Lower lobe of right lung (tissue), 2 donors: Measurements from ENCODE around the gene GIPC3. TPM values are rescaled to one million over a fixed set of nuclear protein-coding genes. Genes with fewer than 3 reads are reported as not detected.

Experiments
- ATAC-seq, 2 donors: fragments of 200-7000 bp; cut with Tn5 transposase; one replicate each; pipeline ENCODE4 v1.9.1; 2020 to 2022; ENCODE audit warnings: mild to moderate bottlenecking in 2 of 2, moderate library complexity in 2 of 2
- DNase-seq: peaks from one replicate; pipeline ENCODE4 v3.0.0-alpha.2; 2020
- H3K27ac ChIP-seq: fragments of 200-600 bp; one replicate; pipeline ENCODE4 v1.8.0; 2022
- H3K27me3 ChIP-seq: fragments of 200-600 bp; one replicate; pipeline ENCODE4 v1.8.0; 2022; ENCODE audit warnings: low read depth
- H3K36me3 ChIP-seq: fragments of 200-600 bp; one replicate; pipeline ENCODE4 v1.8.0; 2022; ENCODE audit warnings: mild to moderate bottlenecking
- H3K4me1 ChIP-seq: fragments of 200-600 bp; one replicate; pipeline ENCODE4 v1.8.0; 2022
- H3K4me3 ChIP-seq: fragments of 200-600 bp; one replicate; pipeline ENCODE4 v1.8.0; 2022; ENCODE audit warnings: mild to moderate bottlenecking
- H3K9me3 ChIP-seq: fragments of 200-600 bp; one replicate; pipeline ENCODE4 v1.8.0; 2022
- CTCF ChIP-seq: fragments of 200-600 bp; IDR thresholded peaks from one replicate; pipeline ENCODE4 v1.8.0; 2022; ENCODE audit warnings: antibody characterized with exemption, mild to moderate bottlenecking
- intact Hi-C: fragments of 100-400 bp; cut with DNase I; formaldehyde crosslinking; loops from one replicate; pipeline ENCODE4 v1.11.0; 2022
- total RNA-seq: library from RNA; stranded (reverse); fragmentation: NEBNext Ultra II Directional; extraction: Animal tissue kit (Norgen Biotek cat#: 25700); gene quantifications from one replicate; pipeline ENCODE4 v1.2.1, GENCODE V29; 2021
- donor health status: DM: no; HTN: yes; CAD: no; lungs with severe emphysema.

Gene GIPC3
- total RNA-seq, 1 donor from 2014 or later, result 4.2 TPM

- peaks cover 8% of the 10 kb centered on the region for H3K36me3 ChIP-seq
- peak overlapping the region; percentile 99 for H3K4me3 ChIP-seq
Measured at GRCh38 chr19:3572132-3572854, 13.0 kb upstream of the GIPC3 start.

GRCh38 chr19:3572855-3573161 is 12.5 kb upstream of the GIPC3 start, which contains the start of gene HMG20B:
TSS of gene HMG20B (plus strand) at chr19:3572944. CDS start at chr19:3573310, 366 bp downstream.
- Histone ChIP-seq H3K9me3 (no peaks in the 10 kb centered on the region), H3K4me3 (peak within 1 kb of the TSS; percentile 99), H3K4me1 (peaks cover 23% of the 10 kb centered on the region), H3K27me3 (no peaks in the 10 kb centered on the region), H3K36me3 (peaks cover 8% of the 10 kb centered on the region), H3K27ac (peak within 1 kb of the TSS; percentile 81)
- TF ChIP-seq CTCF, result no peak
- intact Hi-C loops, result no loop called here
- ATAC-seq (peak in 1 of 2 donors; percentile 0), DNase-seq (no peak)

More at GRCh38 chr19:3572132-3572854, 13.0 kb upstream of the GIPC3 start:
- Histone ChIP-seq H3K9me3 (no peaks in the 10 kb centered on the region), H3K4me1 (peaks cover 23% of the 10 kb centered on the region), H3K27me3 (no peaks in the 10 kb centered on the region), H3K27ac (peak overlapping the region; percentile 53)
- ATAC-seq (peak; percentile 97), DNase-seq (peak; percentile 100)
- TF ChIP-seq CTCF, result no peak
- intact Hi-C loops, result no loop called here

- Histone ChIP-seq H3K4me1 (peaks cover 23% of the 10 kb centered on the region), H3K4me3 (peak overlapping the region; percentile 99), H3K27me3 (no peaks in the 10 kb centered on the region), H3K36me3 (peaks cover 8% of the 10 kb centered on the region), H3K9me3 (no peaks in the 10 kb centered on the region), H3K27ac (peak overlapping the region; percentile 81)
- DNase-seq (peak; percentile 69), ATAC-seq (peak; percentile 21 to 40)
- TF ChIP-seq CTCF, result no peak
- intact Hi-C loops, result no loop called here
Measured at GRCh38 chr19:3573162-3573857, 12.0 kb upstream of the GIPC3 start.

DNA sequence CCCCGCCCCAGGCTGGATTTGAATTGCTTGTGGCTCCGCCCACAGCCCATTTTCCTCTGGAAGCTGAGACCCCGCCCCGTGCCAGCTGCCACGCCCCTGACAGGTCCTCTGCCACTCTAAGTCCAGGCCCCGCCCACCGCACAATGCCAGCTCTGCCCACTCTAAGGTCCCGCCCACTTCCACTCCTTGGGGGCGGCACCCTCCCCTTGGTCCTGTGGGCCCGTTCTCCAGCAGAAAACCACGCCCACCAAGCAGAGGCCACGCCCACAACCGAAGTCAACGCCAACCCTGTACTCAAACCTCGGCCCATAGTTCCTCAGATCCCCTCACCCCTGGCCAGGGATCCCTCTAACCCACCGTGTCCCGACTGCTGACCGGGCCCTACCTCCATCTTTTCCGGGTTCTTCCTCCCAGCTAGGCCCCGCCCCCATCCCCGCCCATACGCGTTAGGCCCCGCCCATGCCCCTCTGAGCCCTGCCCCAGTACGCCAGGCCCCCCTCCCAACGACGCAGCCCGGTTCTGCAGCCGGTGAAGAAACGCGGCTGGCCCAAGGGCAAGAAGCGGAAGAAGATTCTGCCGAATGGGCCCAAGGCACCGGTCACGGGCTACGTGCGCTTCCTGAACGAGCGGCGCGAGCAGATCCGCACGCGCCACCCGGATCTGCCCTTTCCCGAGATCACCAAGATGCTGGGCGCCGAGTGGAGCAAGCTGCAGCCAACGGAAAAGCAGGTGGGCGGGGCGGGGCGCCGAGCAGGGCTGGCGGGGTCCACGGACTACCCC is 11.2 kb upstream of the GIPC3 start:
- H3K27ac ChIP-seq, result peak overlapping the region; percentile 81

More for the DNA sequence above, 11.2 kb upstream of the GIPC3 start:
- Histone ChIP-seq H3K9me3 (no peaks in the 10 kb centered on the region), H3K27me3 (no peaks in the 10 kb centered on the region), H3K36me3 (peaks cover 8% of the 10 kb centered on the region), H3K4me1 (peaks cover 23% of the 10 kb centered on the region), H3K4me3 (peak overlapping the region; percentile 99)
- intact Hi-C loops, result no loop called here
- DNase-seq, result peak; percentile 98
- peak; percentile 67 to 81 for ATAC-seq
- no peak for TF ChIP-seq CTCF
